Spleen (tissue), 7 donors: ENCODE results near the gene GALNT18.

Experiments used
- CTCF ChIP-seq, 11 experiments: fragments of 200-600 bp in 7 of 11; fragments of 450-650 bp in 4 of 11; sonication (generic) in 4 of 11; IDR thresholded peaks in 8 of 11; conservative IDR thresholded peaks in 3 of 11; 1 replicate in 7 of 11; 2 replicates in 4 of 11; pipeline versions ENCODE4 v1.4.0 to v1.8.0; 2016 to 2021; ENCODE audit warnings: antibody characterized with exemption in 11 of 11, inconsistent platforms in 4 of 11, mild to moderate bottlenecking in 1 of 11
- POLR2A ChIP-seq, 3 donors: fragments of 450-650 bp; IDR thresholded peaks; one replicate each; pipeline ENCODE4 v1.5.1; 2017; ENCODE audit warnings: antibody characterized with exemption in 3 of 3, mild to moderate bottlenecking in 1 of 3
- POLR2AphosphoS5 ChIP-seq, 3 donors: sonication (generic); formaldehyde crosslinking; IDR thresholded peaks; one replicate each; pipeline ENCODE4 v1.5.1; 2017; ENCODE audit warnings: antibody characterized with exemption in 3 of 3
- donor health status: DM: no; HTN: no; CAD: no; lungs with moderate emphysema.
- donor health status: DM: no; HTN: no; CAD: no.
- donor health status: DM: no; HTN: no; CAD: no.

GRCh38 chr11:11247086-11247485, 374.7 kb downstream of the GALNT18 start:
- no peak for TF ChIP-seq CTCF (IDR thresholded peaks at IDR 0.05 in 8 of 11, conservative IDR thresholded peaks at IDR 0.05 in 3 of 11)
- no peak for TF ChIP-seq POLR2A (IDR thresholded peaks at IDR 0.05)
- no peak for TF ChIP-seq POLR2AphosphoS5 (IDR thresholded peaks at IDR 0.05)
